ENCODE measurements around the gene PTK6. TPM values are rescaled to one million over a fixed set of nuclear protein-coding genes. Genes with fewer than 3 reads are reported as not detected.

PTK6 gene
- total and polyA plus RNA-seq, 5 donors, result 0.09 to 0.15 (median 0.14) TPM; not detected in 2

GRCh38 chr20:63539441-63540370 lies 2.5 kb upstream of the PTK6 start:
- 88% methylated on average over 29 of the region's 29 CpGs for WGBS
- no peaks in the 10 kb centered on the region for H3K4me1 ChIP-seq (ENCODE audit: control insufficient read depth, insufficient read depth, low read length)
- intact Hi-C loops (cut with DNase I), result loop anchor here (2.0 to 10.0 kb wide), 5 partner anchors 215 to 435 kb away; partner anchors contain the start of gene SAMD10 (in 1 of the 4)
- H3K9me3 ChIP-seq (ENCODE audit: control insufficient read depth, low read length), result no peaks in the 10 kb centered on the region
- no peak overlapping the region for H3K27ac ChIP-seq (ENCODE audit: low read length)
- ATAC-seq (no peak), DNase-seq (peak in 1 of 3 donors; percentile 33)
- H3K27me3 ChIP-seq (ENCODE audit: control insufficient read depth, insufficient read depth), result no peaks in the 10 kb centered on the region
- no peak overlapping the region for H3K4me3 ChIP-seq (ENCODE audit: low read length)

GRCh38 chr20:63539092-63539430 lies 1.9 kb upstream of the PTK6 start:
- no peak overlapping the region for H3K27ac ChIP-seq (ENCODE audit: low read length)
- 80% methylated on average over 12 of the region's 12 CpGs for WGBS
- H3K27me3 ChIP-seq (ENCODE audit: control insufficient read depth, insufficient read depth), result no peaks in the 10 kb centered on the region
- H3K9me3 ChIP-seq (ENCODE audit: control insufficient read depth, low read length), result no peaks in the 10 kb centered on the region
- no peaks in the 10 kb centered on the region for H3K4me1 ChIP-seq (ENCODE audit: control insufficient read depth, insufficient read depth, low read length)
- DNase-seq (peak in 1 of 3 donors; percentile 62), ATAC-seq (no peak)
- intact Hi-C loops (cut with DNase I), result loop anchor here (2.0 to 10.0 kb wide), 4 partner anchors 246 to 436 kb away; partner anchors contain the start of gene SAMD10 (in 1 of the 4)
- H3K4me3 ChIP-seq (ENCODE audit: low read length), result no peak overlapping the region

GRCh38 chr20:63538204-63539091 lies 1.3 kb upstream of the PTK6 start:
- intact Hi-C loops (cut with DNase I), result loop anchor here (2.0 to 10.0 kb wide), 4 partner anchors 246 to 436 kb away; partner anchors contain the start of gene SAMD10 (in 1 of the 4)
- H3K27ac ChIP-seq (ENCODE audit: low read length), result no peak overlapping the region
- DNase-seq, result peak in 2 of 3 donors; percentile 50 to 60

GRCh38 chr20:63537525-63538203 lies 488 bp upstream of the PTK6 start:
- intact Hi-C loops (cut with DNase I), result loop anchor here (2.0 to 10.0 kb wide), 5 partner anchors 75 to 437 kb away; partner anchors contain the start of gene SAMD10 (in 1 of the 4)
- no peak overlapping the region for H3K4me3 ChIP-seq (ENCODE audit: low read length)
- H3K27me3 ChIP-seq (ENCODE audit: control insufficient read depth, insufficient read depth), result no peaks in the 10 kb centered on the region
- H3K4me1 ChIP-seq (ENCODE audit: control insufficient read depth, insufficient read depth, low read length), result no peaks in the 10 kb centered on the region
- H3K27ac ChIP-seq (ENCODE audit: low read length), result no peak overlapping the region
- WGBS, result 17% methylated on average over 34 of the region's 34 CpGs
- peak; percentile 88 to 94 (median 93) for DNase-seq
- H3K9me3 ChIP-seq (ENCODE audit: control insufficient read depth, low read length), result no peaks in the 10 kb centered on the region
- ATAC-seq, result peak; percentile 86 to 90

More at GRCh38 chr20:63538204-63539091, 1.3 kb upstream of the PTK6 start:
- no peak overlapping the region for H3K4me3 ChIP-seq (ENCODE audit: low read length)
- H3K9me3 ChIP-seq (ENCODE audit: control insufficient read depth, low read length), result no peaks in the 10 kb centered on the region
- ATAC-seq, result peak; percentile 32 to 53
- WGBS, result 49% methylated on average over 27 of the region's 27 CpGs
- H3K27me3 ChIP-seq (ENCODE audit: control insufficient read depth, insufficient read depth), result no peaks in the 10 kb centered on the region
- H3K4me1 ChIP-seq (ENCODE audit: control insufficient read depth, insufficient read depth, low read length), result no peaks in the 10 kb centered on the region

- no peak for ATAC-seq
- Histone ChIP-seq H3K4me1 (ENCODE audit: control insufficient read depth, insufficient read depth, low read length) (no peaks in the 10 kb centered on the region), H3K9me3 (ENCODE audit: control insufficient read depth, low read length) (no peaks in the 10 kb centered on the region), H3K4me3 (ENCODE audit: low read length) (no peak overlapping the region), H3K27me3 (ENCODE audit: control insufficient read depth, insufficient read depth) (no peaks in the 10 kb centered on the region), H3K27ac (ENCODE audit: low read length) (no peak overlapping the region)
- peak; percentile 24 to 65 (median 58) for DNase-seq
- intact Hi-C loops (cut with DNase I), result loop anchor here (2.0 to 10.0 kb wide), 4 partner anchors 76 to 438 kb away; partner anchors contain the start of gene SAMD10 (in 1 of the 4)
- 54% methylated on average over 35 of the region's 35 CpGs for WGBS
These were observed 767 bp downstream of the PTK6 start for GRCh38 chr20:63536241-63536977.

GRCh38 chr20:63534831-63535651 lies 2.1 kb downstream of the PTK6 start:
- no peak for ATAC-seq
- no peaks in the 10 kb centered on the region for H3K27me3 ChIP-seq (ENCODE audit: control insufficient read depth, insufficient read depth)

GRCh38 chr20:63534427-63534830 lies 2.7 kb downstream of the PTK6 start:
- Histone ChIP-seq H3K27ac (ENCODE audit: low read length) (no peak overlapping the region), H3K4me3 (ENCODE audit: low read length) (no peak overlapping the region), H3K9me3 (ENCODE audit: control insufficient read depth, low read length) (no peaks in the 10 kb centered on the region), H3K27me3 (ENCODE audit: control insufficient read depth, insufficient read depth) (no peaks in the 10 kb centered on the region), H3K4me1 (ENCODE audit: control insufficient read depth, insufficient read depth, low read length) (no peaks in the 10 kb centered on the region)
- 57% methylated on average over 12 of the region's 12 CpGs for WGBS
- intact Hi-C loops (cut with DNase I), result loop anchor here in 2 of 4 donors (10.0 kb wide), 2 partner anchors 250 to 440 kb away; partner anchors contain the start of gene SAMD10 (in 1 of the 2)
- peak in 2 of 3 donors; percentile 30 to 56 for DNase-seq
- ATAC-seq, result no peak

More at GRCh38 chr20:63534831-63535651, 2.1 kb downstream of the PTK6 start:
- H3K9me3 ChIP-seq (ENCODE audit: control insufficient read depth, low read length), result no peaks in the 10 kb centered on the region
- intact Hi-C loops (cut with DNase I), result loop anchor here in 3 of 4 donors (5.0 to 10.0 kb wide), 3 partner anchors 250 to 440 kb away; partner anchors contain the start of gene SAMD10 (in 1 of the 3)
- DNase-seq, result peak; percentile 24 to 68 (median 61)
- no peak overlapping the region for H3K27ac ChIP-seq (ENCODE audit: low read length)
- H3K4me1 ChIP-seq (ENCODE audit: control insufficient read depth, insufficient read depth, low read length), result no peaks in the 10 kb centered on the region
- WGBS, result 53% methylated on average over 49 of the region's 49 CpGs
- no peak overlapping the region for H3K4me3 ChIP-seq (ENCODE audit: low read length)

GRCh38 chr20:63533871-63534393 lies 3.2 kb downstream of the PTK6 start:
- no peak overlapping the region for H3K27ac ChIP-seq (ENCODE audit: low read length)
- no peak overlapping the region for H3K4me3 ChIP-seq (ENCODE audit: low read length)
- no peaks in the 10 kb centered on the region for H3K9me3 ChIP-seq (ENCODE audit: control insufficient read depth, low read length)
- WGBS, result 66% methylated on average over 28 of the region's 28 CpGs
- intact Hi-C loops (cut with DNase I), result loop anchor here in 2 of 4 donors (10.0 kb wide), 2 partner anchors 251 to 441 kb away; partner anchors contain the start of gene SAMD10 (in 1 of the 2)
- DNase-seq (peak in 2 of 3 donors; percentile 34 to 67), ATAC-seq (no peak)
- H3K27me3 ChIP-seq (ENCODE audit: control insufficient read depth, insufficient read depth), result no peaks in the 10 kb centered on the region
- H3K4me1 ChIP-seq (ENCODE audit: control insufficient read depth, insufficient read depth, low read length), result no peaks in the 10 kb centered on the region

- Histone ChIP-seq H3K4me1 (ENCODE audit: control insufficient read depth, insufficient read depth, low read length) (no peaks in the 10 kb centered on the region), H3K9me3 (ENCODE audit: control insufficient read depth, low read length) (no peaks in the 10 kb centered on the region), H3K4me3 (ENCODE audit: low read length) (no peak overlapping the region), H3K27me3 (ENCODE audit: control insufficient read depth, insufficient read depth) (no peaks in the 10 kb centered on the region), H3K27ac (ENCODE audit: low read length) (no peak overlapping the region)
- 70% methylated on average over 14 of the region's 14 CpGs for WGBS
- ATAC-seq, result no peak
- DNase-seq, result peak in 2 of 3 donors; percentile 28 to 49
- intact Hi-C loops (cut with DNase I), result loop anchor here in 2 of 4 donors (10.0 kb wide), 2 partner anchors 251 to 441 kb away; partner anchors contain the start of gene SAMD10 (in 1 of the 2)
These were observed 3.8 kb downstream of the PTK6 start for GRCh38 chr20:63533388-63533787.

Measured in right cardiac atrium (tissue), 5 donors.